Inflammatory macrophage (primary cell): Measurements from ENCODE around the gene TRAPPC8.
"Not testable (repeated sequence)": the region's sequence is repeated elsewhere in the genome, so short reads cannot be mapped to it uniquely, and the experiment has no call there.

Experiments
- DNase-seq, 2 donors: peaks; one replicate each; pipeline ENCODE4 v3.0.0-alpha.2; 2020 to 2022

The TRAPPC8 gene

DNA sequence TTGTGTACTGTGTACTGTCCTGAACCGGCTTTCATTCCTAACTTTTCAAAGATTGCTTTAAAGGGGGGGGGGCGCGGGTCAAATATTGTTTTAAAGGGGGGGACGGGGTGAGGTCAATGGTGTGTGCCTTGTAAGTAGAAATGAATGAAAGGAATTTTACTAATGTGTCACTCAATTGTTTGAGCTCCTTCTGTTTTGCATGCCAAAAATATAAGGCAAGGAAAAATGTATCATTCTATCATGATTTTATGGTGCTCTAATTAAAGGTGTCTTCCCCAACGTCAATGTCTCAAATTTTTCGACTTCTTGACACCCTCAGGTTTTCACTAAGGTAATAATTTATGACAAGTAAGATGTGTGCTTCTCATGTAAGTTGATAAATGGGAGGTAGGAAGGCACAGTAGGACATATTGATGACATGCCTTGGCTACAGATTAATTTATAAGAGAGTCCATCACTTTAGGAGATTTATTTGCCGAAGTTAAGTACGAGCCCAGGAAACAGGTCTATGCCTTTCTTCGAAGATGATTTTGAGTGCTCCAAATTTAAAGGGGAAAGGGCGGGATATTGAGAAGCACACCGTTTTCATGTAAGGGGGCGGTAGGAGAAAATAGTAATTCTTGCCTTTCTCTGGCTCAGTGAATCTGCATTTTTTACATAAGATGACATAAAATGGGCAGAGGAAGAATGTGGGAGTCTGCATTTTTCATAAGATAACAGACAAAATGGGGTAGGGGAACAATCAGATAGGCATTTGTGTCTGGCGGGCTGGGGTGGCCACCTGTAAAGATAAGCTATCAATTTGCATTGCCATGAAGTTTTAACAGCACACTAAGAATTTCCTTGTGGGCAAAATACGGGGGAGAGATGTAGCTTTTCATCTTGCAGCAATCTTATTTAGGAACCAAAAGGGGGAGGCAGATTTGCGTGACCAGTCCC, 1.2 kb upstream of the TRAPPC8 start:
- DNase-seq = no peak

- peak; percentile 75 to 85 for DNase-seq
Measured at GRCh38 chr18:31942291-31942998, 483 bp downstream of the TRAPPC8 start.

DNA sequence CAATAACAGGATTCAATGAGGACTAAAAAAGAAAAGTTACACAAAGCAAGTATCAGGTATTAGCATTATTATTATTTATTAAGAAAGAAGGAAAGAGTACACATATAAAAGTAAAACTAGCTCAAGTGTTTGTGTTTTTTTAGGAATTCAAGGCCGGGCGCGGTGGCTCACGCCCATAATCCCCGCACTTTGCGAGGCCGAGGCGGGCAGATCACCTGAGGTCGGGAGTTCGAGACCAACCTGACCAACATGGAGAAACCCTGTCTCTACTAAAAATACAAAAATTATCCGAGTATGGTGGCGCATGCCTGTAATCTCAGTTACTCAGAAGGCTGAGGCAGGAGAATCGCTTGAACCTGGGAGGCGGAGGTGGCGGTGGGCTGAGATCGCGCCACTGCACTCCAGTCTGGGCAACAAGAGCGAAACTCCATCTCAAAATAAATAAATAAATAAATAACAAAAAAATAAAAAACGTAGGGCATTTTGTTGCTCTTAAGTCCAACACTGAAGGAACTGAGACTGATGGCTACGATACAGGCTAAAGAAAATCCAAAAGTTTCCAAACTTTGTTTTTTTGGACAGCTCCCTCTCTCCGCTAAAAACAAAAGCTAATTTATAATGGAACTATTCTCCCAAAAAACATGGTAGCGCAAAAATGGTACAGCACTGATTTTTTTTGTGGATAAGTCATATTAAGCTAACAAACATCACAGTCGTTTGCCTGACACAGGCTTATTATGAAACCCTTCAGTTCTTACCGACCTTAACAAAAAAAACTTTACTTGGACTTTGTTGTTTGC, 1.7 kb downstream of the TRAPPC8 start:
- DNase-seq = no peak

GRCh38 chr18:31934773-31935172, 8.2 kb downstream of the TRAPPC8 start:
- DNase-seq = not testable (repeated sequence)

DNA sequence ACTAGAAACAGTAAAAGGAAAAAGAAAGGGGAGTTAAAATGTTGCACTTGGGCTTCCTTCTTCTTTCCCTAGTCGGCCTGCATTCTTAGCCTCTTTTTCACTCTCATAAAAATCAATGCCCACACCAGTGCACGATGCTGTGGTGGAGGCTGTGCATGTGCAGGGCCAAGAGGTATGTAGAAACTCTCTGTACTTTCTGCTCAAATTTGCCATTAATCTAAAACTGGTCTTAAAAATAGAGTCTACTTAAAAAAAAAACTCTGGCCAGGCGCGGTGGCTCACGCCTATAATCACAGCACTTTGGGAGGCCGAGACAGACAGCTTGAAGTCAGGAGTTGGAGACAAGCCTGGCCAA, 11.1 kb downstream of the TRAPPC8 start:
- DNase-seq = no peak

- DNase-seq = no peak
Measured at GRCh38 chr18:31931163-31931885, 11.6 kb downstream of the TRAPPC8 start.

- DNase-seq = no peak
Measured at GRCh38 chr18:31929273-31929672, 13.7 kb downstream of the TRAPPC8 start.

DNA sequence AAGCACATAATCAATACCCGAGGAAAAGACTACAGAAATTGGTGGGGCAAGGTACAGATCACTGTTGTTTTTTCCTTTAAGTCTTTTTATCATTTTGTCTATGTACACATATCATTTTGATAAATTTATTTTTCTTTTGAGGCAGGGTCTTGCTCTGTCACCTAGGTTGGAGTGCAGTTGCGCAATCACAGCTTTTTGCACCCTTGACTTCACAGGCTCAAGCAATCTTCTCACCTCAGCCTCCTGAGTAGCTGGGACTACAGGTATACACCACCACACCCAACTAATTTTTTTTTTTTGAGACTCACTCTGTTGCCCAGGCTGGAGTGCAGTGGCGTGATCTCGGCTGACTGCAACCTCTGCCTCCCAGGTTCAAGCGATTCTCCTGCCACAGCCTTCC, 15.9 kb downstream of the TRAPPC8 start:
- DNase-seq = not testable (repeated sequence)

- peak; percentile 6 to 42 for DNase-seq
Measured at GRCh38 chr18:31920277-31920676, 22.7 kb downstream of the TRAPPC8 start.

GRCh38 chr18:31919366-31919765, 23.6 kb downstream of the TRAPPC8 start:
- not testable (repeated sequence) for DNase-seq

DNA sequence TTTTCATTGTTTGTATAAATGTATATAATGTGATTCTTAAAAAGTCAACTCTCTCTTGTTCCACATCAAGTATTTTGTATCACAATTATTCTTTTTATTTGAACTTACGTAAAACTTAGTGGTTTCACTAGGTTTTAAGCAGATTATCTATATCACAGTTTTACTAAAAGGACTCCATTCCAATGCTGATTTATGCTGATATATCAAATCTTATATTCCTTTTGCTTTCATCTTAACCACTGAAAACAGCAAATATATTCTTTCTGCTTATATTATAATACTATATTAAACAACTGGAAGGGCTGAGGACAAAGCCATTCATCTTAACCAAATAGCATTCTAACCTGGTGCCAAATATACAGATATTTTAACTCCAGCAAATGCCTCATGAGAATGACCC, 24.2 kb downstream of the TRAPPC8 start:
- no peak for DNase-seq

DNA sequence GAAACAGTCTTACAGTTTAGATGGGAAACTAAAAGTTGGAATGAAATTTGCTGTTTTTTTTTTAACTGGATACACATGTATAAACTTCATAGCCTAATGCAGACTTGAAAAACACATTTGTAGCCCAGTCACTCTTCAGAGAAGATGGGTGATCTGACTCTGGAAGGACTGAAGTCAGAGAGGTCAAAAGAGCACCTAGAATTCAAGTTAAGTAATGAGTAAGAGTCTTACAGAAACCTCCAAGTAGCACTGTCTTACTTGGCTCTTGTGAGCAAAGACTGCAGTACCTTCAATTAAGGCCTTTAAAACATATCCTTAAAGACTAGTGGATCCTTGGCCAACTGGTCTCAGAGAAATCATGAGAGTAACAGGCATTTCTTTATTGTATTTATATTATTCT, 41.9 kb downstream of the TRAPPC8 start:
- DNase-seq = no peak

- DNase-seq = not testable (repeated sequence)
Measured at GRCh38 chr18:31899771-31900170, 43.2 kb downstream of the TRAPPC8 start.

DNA sequence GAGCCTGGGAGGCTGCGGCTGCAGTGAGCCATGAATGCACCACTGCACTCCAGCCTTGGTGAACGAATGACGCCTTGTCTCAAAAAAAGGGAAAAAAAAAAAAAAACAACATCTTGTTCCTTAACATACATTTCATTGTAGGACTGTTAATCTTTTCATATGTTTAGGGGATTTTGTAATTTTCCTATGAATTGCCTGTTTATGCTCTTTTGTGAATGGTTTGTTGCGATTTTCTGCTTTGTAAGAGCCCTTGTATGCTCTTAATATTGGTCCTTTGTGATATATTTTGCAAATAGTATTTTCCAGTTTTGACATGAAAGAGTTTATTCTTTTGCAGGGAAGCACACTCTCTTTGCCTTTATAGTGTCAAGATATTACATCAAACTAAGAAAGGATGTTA, 50.0 kb downstream of the TRAPPC8 start:
- no peak for DNase-seq

DNA sequence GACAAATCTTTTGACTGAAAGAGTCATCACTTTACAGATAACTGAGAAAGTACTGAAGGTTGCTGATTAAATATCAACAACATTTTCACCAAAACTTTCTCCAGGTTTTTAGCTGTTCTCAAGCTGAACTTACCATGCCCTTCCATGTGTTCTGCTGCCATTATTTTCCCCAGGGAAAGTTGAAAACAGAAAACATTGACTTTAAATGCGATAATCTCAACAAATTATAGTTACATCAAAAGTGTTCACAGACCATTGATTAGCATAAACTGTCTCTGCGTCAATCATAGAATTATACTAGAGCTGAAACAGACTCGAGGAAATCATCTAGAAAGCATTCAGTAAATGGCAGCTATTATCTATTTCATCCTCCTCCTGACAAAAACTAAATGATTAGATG, 51.4 kb downstream of the TRAPPC8 start:
- no peak for DNase-seq

DNA sequence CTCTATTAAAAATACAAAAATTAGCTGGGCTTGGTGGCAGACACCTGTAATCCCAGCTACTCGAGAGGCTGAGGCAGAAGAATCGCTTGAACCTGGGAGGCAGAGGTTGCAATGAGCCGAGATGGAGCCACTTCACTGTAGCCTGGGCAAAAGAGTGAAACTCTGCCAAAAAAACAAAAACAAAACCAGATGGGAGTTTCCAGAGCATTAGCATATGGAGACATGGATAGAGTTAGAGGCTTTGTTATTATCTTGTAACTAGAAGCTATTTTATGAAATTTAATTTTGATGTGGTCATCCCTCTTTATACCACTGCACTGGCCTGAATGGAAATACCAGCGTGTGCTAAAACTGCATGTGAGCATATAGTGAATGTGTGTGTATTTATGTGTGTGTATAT, 58.9 kb downstream of the TRAPPC8 start:
- DNase-seq = no peak

- DNase-seq = no peak
Measured at GRCh38 chr18:31880186-31880898, 62.6 kb downstream of the TRAPPC8 start.

DNA sequence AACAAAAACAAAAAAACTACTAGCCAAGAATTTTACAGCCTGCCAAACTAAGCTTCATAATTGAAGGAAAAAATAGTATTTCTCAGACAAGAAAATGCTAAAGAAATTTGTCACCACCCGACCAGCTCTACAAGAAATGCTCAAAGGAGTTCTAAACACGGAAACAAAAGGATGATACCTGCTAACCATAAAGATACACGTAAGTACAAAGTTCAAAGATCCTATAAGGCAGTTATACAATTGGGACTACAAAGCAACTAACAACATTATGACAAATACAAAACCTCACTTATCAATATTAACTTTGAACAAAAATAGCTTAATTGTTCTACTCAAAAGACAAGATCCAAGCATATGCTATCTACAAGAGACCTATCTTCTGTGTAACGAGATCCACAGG, 64.6 kb downstream of the TRAPPC8 start:
- no peak for DNase-seq

- no peak for DNase-seq
Measured at GRCh38 chr18:31877900-31878299, 65.0 kb downstream of the TRAPPC8 start.

DNA sequence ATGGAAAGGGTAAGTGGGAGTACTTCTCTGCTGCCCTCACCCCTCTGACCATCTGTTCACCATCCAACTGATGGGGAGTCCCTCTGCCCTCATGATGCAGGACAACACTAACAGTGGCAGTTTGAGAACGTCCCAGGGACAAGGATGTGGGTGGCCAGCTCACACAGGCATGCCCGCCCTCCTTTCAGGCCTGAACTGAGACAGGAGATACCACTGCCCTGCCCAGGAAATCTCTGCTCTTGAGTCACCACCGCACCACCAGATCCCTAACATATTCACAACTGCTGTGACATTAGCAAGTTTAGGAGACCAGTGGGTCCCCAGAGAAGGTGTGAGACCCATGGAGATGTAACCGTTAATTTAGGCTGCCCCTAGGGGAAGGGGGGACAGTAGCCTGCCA, 66.2 kb downstream of the TRAPPC8 start:
- DNase-seq = no peak

- DNase-seq = no peak
Measured at GRCh38 chr18:31875301-31875700, 67.6 kb downstream of the TRAPPC8 start.

GRCh38 chr18:31863103-31863502, 79.8 kb downstream of the TRAPPC8 start:
- no peak for DNase-seq
